COLO829 (cell line): Measurements from ENCODE around the gene TRIM58.

ENCODE experiments used
- DNase-seq: peaks from one replicate; pipeline ENCODE4 v3.0.0; 2012; ENCODE audit warnings: low spot score

The TRIM58 gene

DNA sequence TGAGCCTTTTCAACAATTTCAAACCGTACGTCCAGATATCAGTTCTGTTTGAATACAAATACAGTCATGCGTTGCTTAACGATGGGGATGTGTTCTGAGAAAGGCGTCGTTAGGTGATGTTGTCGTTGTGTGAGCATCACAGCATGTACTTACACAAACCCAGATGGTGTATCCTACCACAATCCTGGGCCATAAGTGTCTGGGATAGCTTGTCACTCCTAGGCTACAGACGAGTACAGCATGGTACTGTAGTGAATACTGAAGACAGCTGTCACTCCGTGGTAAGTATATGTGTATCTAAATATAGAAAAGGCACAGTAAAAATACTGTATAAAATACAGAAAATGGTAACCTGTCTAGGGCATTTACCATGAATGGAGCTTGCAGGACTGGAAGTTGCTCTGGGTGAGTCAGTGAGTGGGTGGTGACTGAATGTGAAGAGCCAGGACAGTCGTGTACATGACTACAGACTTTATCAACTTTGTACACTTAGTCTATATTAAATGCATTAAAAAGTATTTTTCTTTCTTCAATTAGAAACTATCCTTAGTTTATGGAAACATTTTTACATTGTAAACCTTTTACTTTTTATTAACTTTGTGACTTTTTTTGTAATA, 27.9 kb downstream of the TRIM58 start:
- no peak for DNase-seq

DNA sequence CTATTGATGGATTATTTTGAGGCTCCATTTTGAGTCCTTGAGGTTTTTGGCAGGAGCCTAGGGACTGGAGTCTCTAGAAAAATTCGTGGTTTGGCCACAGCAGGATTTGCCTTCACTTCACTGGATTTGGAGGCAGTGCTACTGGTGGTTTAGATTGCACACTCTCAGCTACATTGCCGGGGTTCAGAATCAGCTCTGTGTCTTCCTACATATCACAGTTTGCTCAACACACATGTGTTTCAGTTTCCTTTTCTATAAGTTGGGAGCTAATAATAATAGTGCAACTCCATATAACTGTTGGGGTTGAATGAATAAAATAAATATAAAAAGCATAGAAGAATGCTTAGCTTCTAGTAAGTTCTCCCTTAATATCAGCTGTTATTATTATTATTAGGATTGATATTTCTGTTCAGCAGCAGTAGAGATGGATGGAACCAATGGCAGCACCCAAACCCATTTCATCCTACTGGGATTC, 38.2 kb downstream of the TRIM58 start, which contains the start of gene OR2W3:
Gene OR2W3, plus strand, starts transcription at position 425 of the 475 bp plus-strand sequence. Its CDS starts 0 bp downstream, at position 425.
- DNase-seq = no peak

DNA sequence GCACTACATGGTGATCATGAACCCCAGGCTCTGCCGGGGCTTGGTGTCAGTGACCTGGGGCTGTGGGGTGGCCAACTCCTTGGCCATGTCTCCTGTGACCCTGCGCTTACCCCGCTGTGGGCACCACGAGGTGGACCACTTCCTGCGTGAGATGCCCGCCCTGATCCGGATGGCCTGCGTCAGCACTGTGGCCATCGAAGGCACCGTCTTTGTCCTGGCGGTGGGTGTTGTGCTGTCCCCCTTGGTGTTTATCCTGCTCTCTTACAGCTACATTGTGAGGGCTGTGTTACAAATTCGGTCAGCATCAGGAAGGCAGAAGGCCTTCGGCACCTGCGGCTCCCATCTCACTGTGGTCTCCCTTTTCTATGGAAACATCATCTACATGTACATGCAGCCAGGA, 39.0 kb downstream of the TRIM58 start:
- DNase-seq = no peak

DNA sequence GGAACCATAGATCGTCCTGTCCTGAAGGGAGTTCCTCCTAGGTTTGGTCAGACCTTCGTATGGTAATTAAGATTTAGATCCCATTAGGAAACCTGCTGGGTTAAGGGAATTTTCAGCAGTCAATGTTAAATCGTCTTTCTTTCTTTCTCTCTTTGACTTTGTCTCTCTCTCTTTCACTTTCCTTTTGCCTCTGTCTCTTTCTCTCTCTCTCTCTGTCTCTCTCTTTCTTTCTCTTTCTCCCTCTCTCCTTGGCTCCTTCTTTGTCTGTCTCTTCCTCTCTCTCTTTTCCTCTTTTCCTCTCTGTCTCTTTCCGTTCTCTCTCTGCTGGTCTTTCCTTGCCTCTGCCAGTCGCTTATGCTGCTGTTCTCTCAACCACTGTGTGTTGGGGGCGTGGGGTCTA, 47.1 kb downstream of the TRIM58 start:
- DNase-seq = no peak

DNA sequence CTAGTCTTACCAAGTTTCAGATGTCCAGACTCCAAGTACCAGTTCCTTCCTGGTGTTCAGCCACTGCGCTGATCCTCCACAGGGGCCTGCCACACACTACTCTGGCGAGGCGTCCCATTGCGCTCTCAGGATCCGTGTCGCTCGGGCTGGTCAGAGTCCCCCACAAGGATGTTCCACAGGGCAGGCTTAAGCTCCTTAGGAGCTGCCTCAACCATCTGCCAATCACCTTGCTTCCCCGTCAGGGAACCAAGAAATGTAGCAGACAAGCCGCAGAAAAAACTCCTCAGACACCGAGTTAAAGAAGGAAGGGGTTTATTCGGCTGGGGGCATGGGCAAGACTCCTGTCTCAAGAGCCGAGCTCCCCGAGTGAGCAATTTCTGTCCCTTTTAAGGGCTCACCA, 48.2 kb downstream of the TRIM58 start:
- no peak for DNase-seq

DNA sequence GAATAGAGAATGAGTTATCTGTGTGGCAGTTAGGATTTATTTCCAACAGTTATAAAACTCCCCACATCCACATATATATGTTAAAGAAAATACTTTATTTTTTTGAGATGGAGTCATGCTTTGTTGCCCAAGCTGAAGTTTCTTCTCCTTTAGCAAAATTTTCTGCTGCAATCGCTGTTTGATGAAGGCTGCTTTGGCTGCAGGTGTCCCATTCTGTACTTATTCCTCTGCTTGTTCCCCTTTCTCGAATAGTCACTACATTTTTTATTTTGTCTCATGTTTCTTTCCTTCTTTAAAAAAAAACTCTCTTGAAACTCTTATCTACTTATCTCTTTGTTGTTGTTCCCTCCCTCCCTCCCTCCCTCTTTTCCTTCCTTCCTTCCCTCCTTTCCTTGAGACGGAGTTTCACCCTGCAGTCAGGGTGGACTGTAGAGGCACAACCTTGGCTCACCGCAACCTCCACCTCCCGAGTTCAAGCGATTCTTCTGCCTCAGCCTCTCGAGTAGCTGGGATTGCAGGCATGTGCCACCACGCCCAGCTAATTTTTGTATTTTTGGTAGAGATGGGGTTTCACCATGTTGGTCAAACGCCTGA, 49.0 kb downstream of the TRIM58 start:
- no peak for DNase-seq

DNA sequence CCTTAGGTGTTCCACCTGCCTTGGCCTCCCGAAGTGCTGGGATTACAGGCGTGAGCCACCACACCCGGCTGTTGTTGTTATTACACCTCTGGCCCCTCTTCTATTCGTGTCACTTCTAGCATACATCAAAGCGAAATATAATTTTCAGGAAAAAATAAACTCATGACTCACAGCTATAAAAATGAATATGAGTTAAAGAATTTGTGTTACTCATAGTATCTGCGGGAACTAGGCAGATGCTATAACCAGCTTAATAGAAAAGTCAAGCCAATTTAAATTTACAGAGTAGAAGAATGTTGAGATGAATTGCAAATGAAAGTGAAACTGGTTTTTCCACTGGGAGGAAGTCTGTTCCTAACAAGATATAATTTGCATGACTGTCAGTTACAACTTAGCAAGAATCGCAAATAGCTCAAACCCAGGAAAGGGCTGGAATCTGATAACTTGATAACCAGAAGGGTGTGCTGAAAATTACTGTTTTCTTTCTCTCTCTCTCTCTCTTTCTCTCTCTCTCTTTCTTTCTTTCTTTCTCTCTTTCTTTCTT, 49.6 kb downstream of the TRIM58 start:
- DNase-seq = peak; percentile 69

DNA sequence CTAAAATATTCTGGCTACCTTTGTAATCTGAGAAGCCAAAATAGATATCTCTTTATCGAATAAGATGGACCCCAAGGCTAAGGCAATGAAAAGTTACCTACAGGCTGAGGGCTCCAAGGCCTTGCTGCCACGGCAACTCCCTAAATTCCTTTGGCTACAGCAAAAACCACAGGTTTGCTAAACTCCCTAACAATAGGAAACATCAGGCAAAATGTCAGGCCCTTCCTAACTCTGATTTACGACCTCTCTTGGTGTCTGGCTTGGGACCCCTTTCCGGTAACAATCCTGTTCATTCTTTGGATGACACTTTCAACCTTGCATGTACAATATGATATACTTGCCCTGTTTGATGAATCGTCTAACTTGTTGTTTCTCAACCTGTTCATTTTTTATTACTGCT, 51.8 kb downstream of the TRIM58 start:
- DNase-seq = no peak

DNA sequence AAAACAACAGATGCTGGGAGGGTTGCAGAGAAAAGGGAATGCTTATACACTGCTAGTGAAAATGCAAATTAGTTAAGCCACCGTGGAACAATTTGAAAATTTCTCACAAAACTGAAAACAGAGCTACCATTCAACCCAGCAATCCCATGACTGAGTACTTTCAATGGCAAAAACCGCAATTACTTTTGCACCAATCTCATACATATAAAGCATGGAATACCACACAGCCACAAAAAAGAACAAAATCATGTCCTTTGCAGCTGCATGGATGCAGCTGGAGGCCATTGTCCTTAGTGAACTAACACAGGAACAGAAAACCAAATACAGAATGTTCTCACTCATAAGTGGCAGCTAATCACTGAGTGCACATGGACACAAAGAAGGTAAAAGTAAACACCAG, 56.8 kb downstream of the TRIM58 start:
- DNase-seq = no peak

DNA sequence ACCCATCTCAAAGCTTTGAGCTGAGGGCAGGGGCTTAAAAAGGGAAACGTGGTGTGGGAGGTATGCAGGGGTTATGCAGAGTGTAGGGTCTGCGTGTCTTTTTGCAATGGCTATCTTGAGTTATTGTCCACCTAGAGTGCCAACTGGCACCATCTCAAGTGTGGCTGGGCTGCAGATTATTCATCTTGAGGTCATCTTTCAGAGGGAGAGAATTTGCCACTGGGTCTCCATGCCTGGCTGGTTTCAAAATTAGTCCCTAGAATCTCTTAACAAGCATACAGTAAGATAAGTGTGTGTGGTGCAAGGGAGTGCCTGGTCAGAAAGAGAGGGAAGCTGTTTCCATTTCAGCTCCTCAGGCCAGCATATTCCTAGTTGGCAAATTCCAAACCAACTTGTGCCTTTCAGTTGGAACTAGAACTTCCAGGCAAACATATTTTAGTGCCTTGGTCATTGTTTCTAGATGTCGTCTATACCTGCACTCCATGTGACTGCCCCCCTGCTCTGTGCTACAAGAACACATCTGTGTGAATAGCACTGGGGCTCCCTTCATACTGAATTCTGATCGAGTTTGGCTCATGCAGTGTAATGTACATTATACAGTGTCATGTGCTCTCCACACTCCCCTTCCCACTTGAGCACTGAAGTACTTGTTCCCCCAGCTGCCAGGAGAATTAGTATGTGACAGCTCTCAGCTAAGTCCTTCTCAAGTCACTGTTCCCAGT, 58.1 kb downstream of the TRIM58 start:
- no peak for DNase-seq

DNA sequence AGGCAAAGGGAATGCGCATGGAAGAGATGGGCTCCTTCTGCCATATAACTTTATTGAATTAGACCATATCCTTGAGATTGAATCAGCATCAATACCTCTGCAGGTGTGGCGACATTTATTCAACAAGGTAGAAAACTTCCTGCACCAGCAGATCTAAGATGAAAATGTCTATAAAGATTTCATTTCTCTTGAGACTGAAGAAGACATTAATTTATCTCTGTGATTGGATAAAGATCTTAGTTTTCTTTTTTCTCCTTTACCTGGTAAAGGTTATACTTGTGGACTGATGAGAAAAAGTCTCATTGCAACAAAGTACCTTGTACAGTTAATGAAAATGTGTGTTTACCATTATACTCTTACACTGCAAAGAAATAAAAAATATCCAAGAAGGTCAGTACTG, 63.0 kb downstream of the TRIM58 start, which contains the start of gene OR2T8:
Gene OR2T8, plus strand, starts transcription at position 301 of the 400 bp plus-strand sequence. CDS start 766 bp downstream, outside the sequence.
- DNase-seq = no peak

DNA sequence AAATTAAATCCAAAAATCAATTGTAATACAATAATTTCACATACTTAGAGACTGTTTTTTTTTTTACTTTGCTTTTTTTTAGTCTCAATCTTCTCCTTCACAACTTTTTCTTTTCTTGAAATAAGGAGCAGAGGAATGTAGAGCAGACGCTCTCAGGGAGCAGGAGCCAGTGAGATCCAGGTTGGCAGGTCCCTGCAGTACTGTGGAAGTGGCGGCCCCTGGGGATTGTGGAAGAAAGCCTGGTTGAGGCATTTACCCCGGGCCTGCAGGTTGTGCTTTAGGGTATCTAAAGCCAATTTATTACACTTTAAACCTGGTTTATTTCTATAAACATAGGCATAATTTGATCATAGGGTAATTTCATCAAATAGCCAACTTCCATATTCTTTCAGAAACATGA, 67.0 kb downstream of the TRIM58 start:
- no peak for DNase-seq

DNA sequence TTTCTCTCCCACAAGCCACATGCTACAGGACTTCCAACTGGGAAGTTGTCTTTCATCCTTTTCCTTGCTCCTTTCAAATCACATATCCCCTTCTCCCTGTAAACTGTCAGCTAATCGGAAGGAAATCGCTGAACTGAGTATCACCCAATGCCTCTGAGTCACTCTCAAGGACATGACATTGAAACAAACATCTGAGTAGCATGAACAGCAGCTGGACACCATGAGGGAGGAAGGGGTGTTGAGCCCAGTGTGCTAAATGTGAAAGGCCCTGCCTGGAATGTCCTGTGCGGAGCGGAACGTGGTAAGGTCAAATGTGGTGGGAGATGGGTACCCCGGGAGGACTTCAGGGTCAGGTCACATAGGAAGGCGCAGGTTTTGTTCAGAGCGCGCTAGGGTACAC, 67.9 kb downstream of the TRIM58 start, which contains the start of gene OR2AJ1:
Gene OR2AJ1, plus strand, starts transcription at position 22 of the 400 bp plus-strand sequence. CDS start 8,880 bp downstream, outside the sequence.
- no peak for DNase-seq
